Fibroblast of pulmonary artery (primary cell): ENCODE results near the gene MACROD2.
"Not testable (repeated sequence)": the region's sequence is repeated elsewhere in the genome, so short reads cannot be mapped to it uniquely, and the experiment has no call there.

Experiments used
- DNase-seq: peaks from one replicate; pipeline ENCODE4 v3.0.0-alpha.2; 2010; ENCODE audit warnings: low read depth
- H3K4me3 ChIP-seq: replicated peaks from 2 replicates; pipeline ENCODE4 v1.5.1; 2011; ENCODE audit warnings: low read depth, mild to moderate bottlenecking, control low read depth, low read length, moderate library complexity
- TF ChIP-seq, protein P1 (sequence below): IDR thresholded peaks from 2 replicates; pipeline ENCODE4 v1.5.1; 2011; ENCODE audit warnings: mild to moderate bottlenecking, control low read depth, low read length, inconsistent platforms; ENCODE audit errors: missing control alignments

MACROD2 gene

DNA sequence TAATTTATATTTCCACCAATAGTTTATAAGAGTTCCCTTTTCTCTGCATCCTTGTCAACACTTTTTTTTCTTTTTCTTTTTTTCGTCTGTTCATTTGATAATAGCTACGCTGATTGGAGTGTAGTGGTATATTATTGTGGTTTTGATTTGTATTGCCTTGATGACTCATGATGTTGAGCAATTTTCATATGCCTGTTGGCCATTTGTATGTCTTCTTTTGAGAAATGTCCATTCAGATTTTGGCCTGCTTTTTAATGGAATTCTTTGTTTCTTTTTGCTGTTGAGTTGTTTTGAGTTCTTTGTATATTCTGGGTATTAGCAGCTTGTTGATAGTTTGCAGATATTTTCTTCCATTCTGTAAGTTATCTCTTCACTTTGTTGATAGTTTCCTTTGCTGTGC lies 1804.6 kb downstream of the MACROD2 start:
- TF ChIP-seq, protein P1, sequence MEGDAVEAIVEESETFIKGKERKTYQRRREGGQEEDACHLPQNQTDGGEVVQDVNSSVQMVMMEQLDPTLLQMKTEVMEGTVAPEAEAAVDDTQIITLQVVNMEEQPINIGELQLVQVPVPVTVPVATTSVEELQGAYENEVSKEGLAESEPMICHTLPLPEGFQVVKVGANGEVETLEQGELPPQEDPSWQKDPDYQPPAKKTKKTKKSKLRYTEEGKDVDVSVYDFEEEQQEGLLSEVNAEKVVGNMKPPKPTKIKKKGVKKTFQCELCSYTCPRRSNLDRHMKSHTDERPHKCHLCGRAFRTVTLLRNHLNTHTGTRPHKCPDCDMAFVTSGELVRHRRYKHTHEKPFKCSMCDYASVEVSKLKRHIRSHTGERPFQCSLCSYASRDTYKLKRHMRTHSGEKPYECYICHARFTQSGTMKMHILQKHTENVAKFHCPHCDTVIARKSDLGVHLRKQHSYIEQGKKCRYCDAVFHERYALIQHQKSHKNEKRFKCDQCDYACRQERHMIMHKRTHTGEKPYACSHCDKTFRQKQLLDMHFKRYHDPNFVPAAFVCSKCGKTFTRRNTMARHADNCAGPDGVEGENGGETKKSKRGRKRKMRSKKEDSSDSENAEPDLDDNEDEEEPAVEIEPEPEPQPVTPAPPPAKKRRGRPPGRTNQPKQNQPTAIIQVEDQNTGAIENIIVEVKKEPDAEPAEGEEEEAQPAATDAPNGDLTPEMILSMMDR, result no peak
- peak; percentile 41 for DNase-seq
- H3K4me3 ChIP-seq, result no peak overlapping the region

- TF ChIP-seq, protein P1, result no peak
- DNase-seq, result no peak
- H3K4me3 ChIP-seq, result no peak overlapping the region
Measured at GRCh38 chr20:15802020-15802419, 1806.7 kb downstream of the MACROD2 start.

DNA sequence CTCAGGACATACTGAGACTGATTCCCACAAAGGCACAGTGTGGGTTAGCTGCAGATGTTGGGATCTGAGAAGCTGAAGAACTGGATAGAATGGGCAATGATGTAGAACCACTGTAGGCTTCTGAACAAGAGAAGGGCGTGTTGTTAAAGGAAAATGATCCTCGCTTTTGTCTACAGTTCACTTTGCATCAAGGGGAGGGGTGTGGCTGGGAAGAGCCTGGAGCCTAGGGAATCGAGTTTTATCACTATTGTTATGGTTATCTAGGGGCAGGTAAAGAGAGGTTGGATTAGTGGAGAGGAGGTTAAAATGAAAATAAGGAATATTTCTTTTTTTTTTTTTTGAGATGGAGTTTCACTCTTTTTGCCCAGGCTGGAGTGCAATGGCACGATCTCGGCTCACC lies 1809.8 kb downstream of the MACROD2 start:
- DNase-seq, result no peak
- TF ChIP-seq, protein P1, result no peak
- H3K4me3 ChIP-seq, result no peak overlapping the region

DNA sequence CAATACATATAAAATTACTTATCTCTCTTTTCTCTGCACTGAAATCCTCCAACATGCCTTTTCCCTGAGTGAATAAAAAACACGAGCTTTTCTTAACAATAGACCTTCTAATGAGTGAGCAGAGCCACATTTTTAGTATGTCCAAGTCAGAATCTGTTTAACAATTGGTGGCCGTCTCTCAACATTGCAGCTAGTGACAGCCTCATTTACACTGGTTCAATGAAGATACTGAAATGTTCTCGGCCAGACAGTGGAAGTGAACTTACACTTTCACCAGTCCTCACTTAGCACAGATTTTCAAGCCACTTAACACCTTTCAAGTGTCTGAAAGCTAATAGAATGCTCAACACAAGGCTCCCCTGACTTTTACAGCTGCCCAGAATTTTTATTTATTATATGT lies 1810.8 kb downstream of the MACROD2 start:
- H3K4me3 ChIP-seq, result no peak overlapping the region
- DNase-seq, result no peak
- TF ChIP-seq, protein P1, result no peak

GRCh38 chr20:15807271-15807670 lies 1812.0 kb downstream of the MACROD2 start:
- TF ChIP-seq, protein P1, result no peak
- H3K4me3 ChIP-seq, result no peak overlapping the region
- no peak for DNase-seq

DNA sequence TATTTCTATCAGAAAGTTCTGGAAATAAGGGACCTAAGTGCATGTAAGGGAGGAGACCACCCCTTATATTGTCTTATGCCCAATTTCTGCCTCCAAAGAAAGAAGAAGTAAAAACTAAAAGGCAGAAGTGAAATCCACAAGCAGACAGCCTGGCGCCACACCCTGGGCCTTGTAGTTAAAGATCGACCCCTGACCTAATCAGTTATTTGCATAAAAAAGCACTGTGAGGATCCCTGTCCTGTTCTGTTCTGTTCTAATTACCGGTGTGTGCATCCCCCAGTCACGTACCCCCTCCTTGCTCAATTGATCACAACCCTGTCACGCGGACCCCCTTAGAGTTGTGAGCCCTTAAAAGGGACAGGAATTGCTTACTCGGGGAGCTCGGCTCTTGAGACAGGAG lies 1812.5 kb downstream of the MACROD2 start:
- not testable (repeated sequence) for H3K4me3 ChIP-seq, DNase-seq

- no peak for DNase-seq
- TF ChIP-seq, protein P1, result no peak
- no peak overlapping the region for H3K4me3 ChIP-seq
Measured at GRCh38 chr20:15811951-15812350, 1816.6 kb downstream of the MACROD2 start.
